GM19351 (cell line): ENCODE measurements around the gene TFEB.

Source experiments
- ATAC-seq: cut with Tn5 transposase; IDR thresholded peaks from one replicate; pipeline ENCODE4 v1.9.1; 2021; ENCODE audit warnings: mild to moderate bottlenecking, moderate library complexity; ENCODE audit not compliant: unreplicated experiment

TFEB gene

DNA sequence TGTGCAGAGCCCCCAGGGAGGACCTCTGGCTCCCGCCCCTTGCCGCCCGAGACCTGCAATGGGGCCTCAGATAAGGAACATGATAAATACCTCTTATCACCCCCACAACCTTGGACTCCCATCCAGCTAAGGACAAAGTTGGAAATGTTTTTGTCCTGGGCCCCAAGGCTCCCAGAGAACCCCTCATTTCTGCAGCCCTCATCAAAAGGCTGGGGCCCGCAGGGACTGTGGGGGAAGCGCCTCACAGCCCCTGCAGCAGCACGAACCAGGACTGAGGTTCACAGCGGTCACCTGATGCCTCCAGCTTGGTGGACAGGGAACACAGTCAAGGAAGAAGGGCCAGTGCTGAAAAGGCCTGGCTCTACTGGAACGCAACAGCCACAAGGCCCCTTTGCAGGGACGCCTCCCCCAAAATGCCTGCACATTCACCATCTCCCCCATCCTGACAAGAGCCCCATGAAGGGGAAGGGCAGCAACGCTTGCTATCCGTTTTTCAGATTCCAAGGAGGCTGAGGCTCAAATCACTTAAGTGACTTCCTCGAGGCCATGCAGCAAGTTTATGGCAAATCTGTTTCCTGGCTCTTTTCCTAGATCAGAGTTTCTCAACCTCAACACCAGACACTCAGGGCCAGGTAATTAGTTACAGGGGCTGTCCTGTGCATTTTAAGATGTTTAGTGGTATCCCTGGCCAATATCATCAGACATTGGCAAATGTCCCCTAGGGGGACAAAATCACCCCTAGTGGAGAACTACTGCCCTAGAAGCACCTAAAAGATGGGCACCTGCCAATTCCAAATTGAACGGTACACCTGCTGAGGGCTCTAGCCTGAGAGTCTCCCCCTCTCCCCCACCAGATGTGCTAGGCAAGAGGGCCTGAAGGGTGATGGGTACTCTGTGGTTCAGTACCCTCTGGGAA, 10.6 kb downstream of the TFEB start:
- ATAC-seq: no peak

DNA sequence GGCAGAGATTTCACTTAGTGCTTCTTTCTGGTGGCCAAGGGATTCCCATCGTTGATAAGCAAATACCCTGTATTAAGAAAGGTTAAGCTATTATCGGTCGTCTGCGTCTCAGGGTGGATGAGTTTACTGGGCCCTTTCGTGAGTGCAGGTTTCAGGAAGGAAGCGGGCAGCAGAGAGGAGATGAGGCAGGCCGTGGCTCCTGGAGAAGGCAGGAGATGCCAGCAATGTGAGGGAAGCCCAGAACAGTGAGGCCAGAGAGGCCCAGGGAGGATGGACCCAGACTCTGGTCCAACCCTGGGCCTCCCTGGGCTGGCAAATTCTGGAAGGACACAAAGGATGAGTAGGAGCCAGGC, 11.2 kb downstream of the TFEB start:
- no peak for ATAC-seq

GRCh38 chr6:41723530-41724227, 11.7 kb downstream of the TFEB start:
- peak; percentile 66 for ATAC-seq

DNA sequence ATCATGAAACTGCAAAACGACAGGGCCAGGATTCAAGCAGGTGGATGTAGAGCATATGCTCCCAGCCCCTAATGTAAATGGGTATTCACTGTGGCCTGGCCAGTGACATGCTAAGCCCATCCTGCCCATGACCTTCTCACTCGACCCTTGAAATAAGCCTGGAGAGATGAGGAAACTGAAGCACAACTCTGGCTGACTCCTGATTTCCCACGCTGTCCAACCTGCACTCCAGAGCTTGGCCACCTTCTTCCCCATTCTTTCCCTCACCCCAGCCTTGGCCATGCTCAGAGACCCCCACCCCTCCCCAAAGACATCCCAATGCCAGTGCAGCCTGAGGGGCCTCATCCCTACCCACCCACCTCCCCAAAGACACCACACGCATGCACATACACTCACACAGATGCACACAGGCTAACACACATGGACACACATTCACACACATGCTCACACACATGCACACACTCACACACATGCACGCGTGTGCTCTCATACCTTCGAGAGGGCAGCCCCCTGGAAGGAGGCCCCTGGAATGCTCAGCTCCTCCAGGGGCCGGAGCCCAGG, 12.4 kb downstream of the TFEB start:
- ATAC-seq: no peak

GRCh38 chr6:41721414-41721813, 14.0 kb downstream of the TFEB start:
- ATAC-seq: no peak

DNA sequence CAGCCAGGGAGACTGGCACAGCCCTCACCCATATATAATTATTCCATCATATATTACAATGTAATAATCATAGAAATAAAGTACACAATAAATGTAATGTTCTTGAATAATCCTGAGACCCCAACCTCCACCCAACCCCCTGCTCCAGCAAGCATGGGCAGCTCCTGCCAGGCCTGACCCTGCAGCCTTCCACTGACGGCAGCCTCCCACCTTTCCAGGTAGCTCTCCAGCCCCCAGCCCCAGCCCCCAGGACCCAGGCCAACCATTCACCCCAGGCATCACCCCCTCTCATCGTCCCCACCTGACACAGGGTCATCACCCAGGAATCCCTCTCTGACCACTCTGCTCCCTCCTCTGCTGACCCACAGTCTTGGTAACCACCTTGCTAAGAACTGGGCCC, 14.6 kb downstream of the TFEB start:
- no peak for ATAC-seq

GRCh38 chr6:41720262-41720620, 15.2 kb downstream of the TFEB start:
- no peak for ATAC-seq

GRCh38 chr6:41719436-41720261, 15.8 kb downstream of the TFEB start:
- no peak for ATAC-seq

- ATAC-seq: no peak
Measured at GRCh38 chr6:41718828-41719227, 16.6 kb downstream of the TFEB start.

GRCh38 chr6:41717392-41717736, 18.0 kb downstream of the TFEB start:
- no peak for ATAC-seq

DNA sequence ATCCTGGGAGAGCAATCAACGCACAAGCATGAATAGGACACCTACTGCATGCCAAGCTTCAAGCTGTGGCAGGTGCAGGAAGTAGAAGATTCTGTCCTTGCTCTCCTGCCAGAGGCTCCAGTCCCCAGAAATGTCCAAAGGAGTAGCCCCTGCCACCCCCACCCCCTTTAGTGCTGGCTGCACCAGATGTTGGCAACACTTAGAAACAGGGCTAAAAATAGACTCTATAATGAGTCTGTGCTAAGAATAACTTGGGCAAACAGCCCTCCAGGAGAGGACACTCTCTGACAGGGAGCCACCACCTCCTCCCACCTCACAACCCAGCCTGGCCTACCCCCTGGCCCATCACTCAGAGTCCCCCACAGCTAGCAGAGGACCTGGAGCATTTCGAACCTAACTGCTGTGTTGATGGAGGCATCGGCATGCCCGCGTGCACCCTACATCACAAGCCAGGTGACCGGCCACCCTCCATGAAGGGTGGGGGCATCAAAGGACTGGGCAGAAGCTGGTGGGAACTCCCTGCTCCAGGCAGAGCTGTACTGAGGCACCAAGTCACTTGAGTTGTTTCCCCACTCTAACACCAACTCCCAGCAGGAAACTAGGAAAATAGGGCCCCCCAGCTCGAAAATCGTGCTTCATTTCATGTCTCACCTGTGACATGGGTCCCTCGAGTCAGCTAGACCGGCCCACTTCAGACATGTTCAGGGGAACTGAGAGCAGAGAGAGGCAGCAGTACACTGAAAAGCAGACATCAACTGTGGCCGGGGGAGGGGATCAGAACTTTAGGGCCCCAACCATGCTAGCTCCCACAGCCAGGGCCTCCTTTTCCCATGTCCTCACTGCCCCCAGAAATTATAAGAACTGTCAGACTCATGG, 18.7 kb downstream of the TFEB start:
- no peak for ATAC-seq

GRCh38 chr6:41715795-41716515, 19.5 kb downstream of the TFEB start:
- ATAC-seq: no peak

DNA sequence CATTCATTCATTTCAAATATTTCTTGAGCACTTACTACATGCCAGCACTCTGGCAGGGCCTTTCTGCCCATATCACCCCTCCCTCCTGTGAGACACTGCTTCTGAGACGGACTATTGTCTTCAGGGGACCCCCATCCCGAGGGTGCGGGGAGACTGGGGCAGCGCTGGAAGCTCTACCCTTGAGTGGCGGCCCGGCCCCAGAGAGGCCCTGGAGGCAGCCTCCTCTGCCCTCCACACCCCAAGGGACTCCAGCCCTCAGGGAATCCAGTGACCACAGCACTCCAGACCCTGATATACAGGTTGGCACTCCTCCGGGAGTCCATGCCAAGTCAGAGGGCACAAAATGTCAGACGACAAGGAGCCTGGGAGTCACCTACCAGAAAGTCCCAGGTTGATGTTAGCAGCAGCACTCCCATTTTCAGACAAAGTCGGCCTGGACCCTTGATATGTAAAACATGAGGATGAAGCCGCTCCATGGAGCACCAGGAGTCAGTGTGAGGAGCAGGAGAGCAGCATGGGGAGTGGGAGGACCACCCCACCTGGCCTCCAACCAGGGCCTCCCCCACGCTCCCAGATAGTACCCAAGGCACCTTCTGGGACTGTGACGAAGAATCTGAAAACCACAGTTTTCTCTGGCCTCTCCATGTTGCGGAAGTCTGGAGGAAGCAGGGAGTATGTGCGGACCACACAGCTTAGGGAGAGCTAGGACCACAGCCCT, 20.7 kb downstream of the TFEB start:
- no peak for ATAC-seq

GRCh38 chr6:41713650-41714291, 21.6 kb downstream of the TFEB start:
- ATAC-seq: peak; percentile 57

DNA sequence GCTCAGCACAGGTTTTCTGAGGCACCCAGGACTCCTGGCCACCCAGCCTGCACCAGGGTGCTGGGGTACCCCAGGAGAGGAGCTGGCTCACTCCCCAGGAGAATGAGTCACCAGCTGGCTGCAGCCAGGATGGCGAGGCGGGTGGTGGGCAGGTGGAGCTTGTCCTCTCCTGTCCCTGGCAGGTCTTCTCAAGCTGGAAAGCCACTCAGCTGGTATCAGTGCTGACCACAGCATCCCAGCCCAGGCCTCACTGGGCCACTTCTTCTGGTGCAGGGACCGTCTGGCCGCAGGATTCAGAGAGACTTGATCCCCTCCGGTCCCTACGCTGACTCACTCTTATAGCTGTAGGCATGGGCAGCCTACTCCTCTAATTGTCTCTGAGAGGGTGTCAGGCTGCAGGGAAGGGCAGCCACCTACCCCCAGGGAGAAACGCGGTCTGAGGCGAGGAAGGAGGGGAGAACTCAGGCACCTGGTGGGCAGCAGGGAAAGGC, 22.2 kb downstream of the TFEB start:
- ATAC-seq: no peak

GRCh38 chr6:41712651-41713103, 22.7 kb downstream of the TFEB start:
- no peak for ATAC-seq

GRCh38 chr6:41711323-41712038, 23.9 kb downstream of the TFEB start:
- ATAC-seq: no peak

DNA sequence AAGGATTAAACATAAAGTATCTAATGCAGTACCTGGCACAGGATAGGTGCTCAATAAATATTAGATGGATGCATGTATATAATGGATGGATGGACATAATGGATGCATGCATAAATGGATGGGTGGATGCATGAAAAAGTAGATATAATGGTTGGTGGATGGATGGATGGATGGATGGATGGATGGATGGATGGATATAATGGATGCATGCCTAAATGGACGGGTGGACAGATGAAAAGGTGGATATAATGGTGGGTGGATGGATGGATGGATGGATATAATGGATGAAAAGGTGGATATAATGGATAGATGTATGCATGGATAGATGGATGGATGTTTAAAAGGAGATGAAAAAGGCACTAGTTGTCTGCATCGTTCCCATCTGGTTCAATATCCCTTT, 26.0 kb downstream of the TFEB start:
- ATAC-seq: no peak
